ENCODE measurements around the gene KLF15. TPM values are rescaled to one million over a fixed set of nuclear protein-coding genes. Genes with fewer than 3 reads are reported as not detected.
A peak's percentile ranks its signal among the peaks of the same experiment; 100 is the strongest.

The KLF15 gene
- total and polyA plus RNA-seq, 2 of the 8 experiments (the other 6 are each of a cell fraction or from before 2014, with no cell fraction given): 15.7 to 19.5 TPM

- no peak overlapping the region for H4K5ac ChIP-seq (ENCODE audit: insufficient read length, low read depth, low read length)
- H4K20me1 ChIP-seq (replicated peaks in 1 of 2; ENCODE audit: control insufficient read depth in 1 of 2, insufficient read depth in 2 of 2, low read length in 2 of 2): peaks cover 0 to 3% of the 10 kb centered on the region in 2 experiments
- H2BK20ac ChIP-seq (ENCODE audit: low read length): no peak overlapping the region
- H4K91ac ChIP-seq (replicated peaks; ENCODE audit: insufficient read length, low read length): no peak overlapping the region
- H3K4me1 ChIP-seq (replicated peaks in 1 of 4; ENCODE audit: control insufficient read depth in 3 of 4, insufficient read depth in 4 of 4, low read length in 3 of 4): peaks cover 0 to 2% (median under 1%) of the 10 kb centered on the region in 4 experiments; a peak in 2 of 7 replicates
- H2BK120ac ChIP-seq (replicated peaks; ENCODE audit: low read depth, low read length): no peak overlapping the region
- no peak overlapping the region for H2BK15ac ChIP-seq (ENCODE audit: low read length)
- H3K14ac ChIP-seq (ENCODE audit: insufficient read length): no peak overlapping the region
- H3K18ac ChIP-seq (ENCODE audit: extremely low read depth, low read length): peak overlapping the region; percentile 38; the same call in 1 of the 2 replicates
- no peaks in the 10 kb centered on the region for H3K9me3 ChIP-seq (ENCODE audit: insufficient read depth in 2 of 2, low read depth in 1 of 2, low read length in 1 of 2)
- 92% methylated on average over 11 of the region's 11 CpGs; no CpG with 5 or more reads in 1 of the 2 experiments for WGBS, 2 experiments (ENCODE audit: extremely low coverage in 1 of 2, insufficient coverage in 1 of 2, insufficient read length in 1 of 2, insufficient replicate concordance in 2 of 2, low coverage in 1 of 2, low lambda C conversion rate in 2 of 2, missing lambda C conversion rate in 1 of 2)
- H3K9ac ChIP-seq (replicated peaks in 1 of 4; ENCODE audit: extremely low read depth in 1 of 4, low read depth in 3 of 4, low read length in 3 of 4): no peak overlapping the region
- no peak overlapping the region for H3K27ac ChIP-seq (ENCODE audit: low read depth, low read length)
- H3K79me2 ChIP-seq (ENCODE audit: control insufficient read depth in 1 of 2, insufficient read depth in 2 of 2, low read length in 2 of 2): no peaks in the 10 kb centered on the region
- H2AFZ ChIP-seq (ENCODE audit: low read length): no peak overlapping the region
- H3K4me2 ChIP-seq (ENCODE audit: insufficient read depth in 1 of 2, low read depth in 2 of 2, low read length in 2 of 2): no peak overlapping the region
- H3K23ac ChIP-seq (ENCODE audit: insufficient read length): no peak overlapping the region
- no peaks in the 10 kb centered on the region for H3K23me2 ChIP-seq (ENCODE audit: low read depth, low read length)
- no peak overlapping the region for H2AK5ac ChIP-seq (ENCODE audit: low read depth, low read length)
- H3K27me3 ChIP-seq (replicated peaks in 1 of 4; ENCODE audit: control insufficient read depth in 3 of 4, extremely low read depth in 1 of 4, insufficient read depth in 3 of 4, low read length in 3 of 4): no peaks in the 10 kb centered on the region
- FAIRE-seq (no peak), DNase-seq (ENCODE audit: low read depth in 1 of 2, low spot score in 2 of 2) (no peak)
- ChIA-PET CTCF (ENCODE audit: partially characterized antibody) (interaction anchor here (1.0 to 1.5 kb wide), 5 partner anchors 9 to 205 kb away, joined by 3 to 6 read pairs (median 3); no protein-coding TSS in a partner anchor), POLR2A (ENCODE audit: partially characterized antibody) (interaction anchor here (0.6 to 1.3 kb wide), 3 partner anchors 10 to 338 kb away, joined by 3 read pairs; no protein-coding TSS in a partner anchor)
- H3K4me3 ChIP-seq (ENCODE audit: extremely low read depth in 1 of 4, insufficient read depth in 2 of 4, low read depth in 3 of 4, low read length in 4 of 4): no peak overlapping the region
- H3K36me3 ChIP-seq (ENCODE audit: control insufficient read depth in 2 of 4, insufficient read depth in 4 of 4, low read length in 3 of 4): no peaks in the 10 kb centered on the region
- TF ChIP-seq POLR2A (IDR thresholded peaks at IDR 0.05; ENCODE audit: control extremely low read depth in 1 of 2, low read depth in 2 of 2, low read length in 2 of 2): no peak
- no peak for TF ChIP-seq JUND (IDR thresholded peaks at IDR 0.05; ENCODE audit: low read length)
- TF ChIP-seq ATF3 (IDR thresholded peaks at IDR 0.05; ENCODE audit: insufficient read depth, low read depth, low read length): no peak
- TF ChIP-seq SIRT6 (IDR thresholded peaks at IDR 0.05; ENCODE audit: low read length): no peak
- no peak for TF ChIP-seq CEBPB (IDR thresholded peaks at IDR 0.05; ENCODE audit: low read depth, low read length)
- TF ChIP-seq GABPA (IDR thresholded peaks at IDR 0.05; ENCODE audit: borderline replicate concordance, insufficient read depth, low read length): no peak
- TF ChIP-seq RNF2 (IDR thresholded peaks at IDR 0.05; ENCODE audit: borderline replicate concordance, low read depth, low read length, missing control alignments, poor library complexity, severe bottlenecking): no peak
- TF ChIP-seq FOSL1 (IDR thresholded peaks at IDR 0.05; ENCODE audit: insufficient read depth, low read depth, low read length): no peak
- TF ChIP-seq TEAD4 (IDR thresholded peaks at IDR 0.05; ENCODE audit: low read depth, low read length): no peak
- H3K56ac ChIP-seq (replicated peaks; ENCODE audit: insufficient read length, low read depth, low read length): no peak overlapping the region
- H2BK12ac ChIP-seq (ENCODE audit: low read depth, low read length): no peak overlapping the region
- H3K79me1 ChIP-seq (ENCODE audit: low read depth, low read length): no peaks in the 10 kb centered on the region; the same call in 1 of the 2 replicates
- no peak overlapping the region for H2BK5ac ChIP-seq (ENCODE audit: low read depth, low read length)
- no peak overlapping the region for H3K4ac ChIP-seq (replicated peaks; ENCODE audit: insufficient read length, low read depth, low read length)
- H4K8ac ChIP-seq (ENCODE audit: extremely low read depth, insufficient read depth, low read length): no peak overlapping the region
Observed at GRCh38 chr3:126337980-126338651, 19.1 kb downstream of the KLF15 start.

Data from H1 (cell line).